NK-92 (cell line): ENCODE measurements around the gene YEATS4.

Experiments used
- DNase-seq: peaks from one replicate; lab custom pipeline; 2025; ENCODE audit not compliant: unreplicated experiment; lab: John Stamatoyannopoulos, UW

YEATS4 gene

DNA sequence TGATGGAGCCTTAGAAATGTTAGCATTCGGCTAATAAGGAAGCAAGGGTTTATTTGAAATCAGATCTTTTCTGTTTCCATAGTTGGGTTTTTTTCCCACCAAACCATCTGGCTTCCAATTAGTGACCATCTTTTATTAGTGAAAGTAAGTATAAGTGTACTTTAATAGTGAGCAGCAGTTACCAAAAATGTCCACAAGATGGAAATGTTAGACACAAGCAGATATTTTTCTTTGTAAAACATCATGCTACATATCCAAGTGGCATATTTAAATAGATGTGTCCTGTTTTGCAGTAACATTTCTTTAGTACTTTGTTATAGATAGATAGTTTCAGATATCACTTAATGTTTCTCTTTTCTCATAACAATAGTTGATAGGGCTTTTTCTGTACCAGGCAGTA, 28.8 kb downstream of the YEATS4 start:
- DNase-seq, result no peak

DNA sequence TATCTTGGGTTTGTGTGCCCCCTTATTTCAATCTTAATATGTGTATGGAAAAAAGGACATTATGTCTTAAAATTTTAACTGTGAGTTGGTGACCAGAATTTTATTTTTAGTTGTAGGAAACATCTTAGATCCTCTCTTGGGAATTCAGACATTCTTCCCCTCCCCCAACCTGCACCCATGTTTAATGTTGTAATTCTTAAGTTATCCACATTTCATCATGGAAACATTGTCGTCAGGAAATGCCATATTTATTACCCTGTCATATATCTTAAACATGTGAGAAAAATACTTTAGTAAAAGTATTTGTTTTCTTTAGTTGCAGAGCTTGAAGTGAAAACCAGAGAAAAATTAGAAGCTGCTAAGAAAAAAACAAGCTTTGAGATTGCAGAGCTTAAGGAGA, 30.3 kb downstream of the YEATS4 start:
- no peak for DNase-seq

DNA sequence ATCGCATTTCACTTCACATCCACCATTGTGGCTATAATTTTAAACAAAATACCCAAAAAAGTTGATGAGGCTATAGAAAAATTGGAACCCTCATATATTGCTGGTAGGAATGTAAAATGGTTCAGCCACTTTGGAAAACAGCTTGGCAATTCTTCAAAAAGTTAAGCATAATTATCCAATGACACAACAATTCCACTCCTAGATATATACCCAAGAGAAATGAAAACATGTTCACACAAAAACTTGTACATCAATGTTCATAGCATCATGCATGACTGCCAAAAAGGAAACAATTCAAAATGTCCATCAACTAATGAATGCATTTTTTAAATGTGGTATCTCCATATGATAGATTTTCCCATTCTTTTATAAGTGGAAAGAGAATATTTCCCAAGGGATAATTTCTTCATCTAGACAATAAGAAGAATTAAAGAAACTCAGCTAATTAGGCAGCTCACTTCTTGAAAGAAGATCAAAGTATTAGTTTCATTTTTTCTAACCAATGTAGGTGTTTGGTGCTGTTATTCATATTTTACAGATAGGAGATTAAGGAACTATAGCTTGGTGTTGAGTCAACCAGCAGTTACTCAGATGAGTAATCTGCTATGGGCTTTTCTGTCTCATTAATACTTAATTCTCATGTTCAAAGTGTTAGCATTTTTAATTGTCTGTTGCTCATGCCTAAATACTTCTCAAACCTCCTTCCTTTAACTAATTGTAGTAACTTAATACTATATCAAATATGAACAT, 32.8 kb downstream of the YEATS4 start:
- DNase-seq, result no peak

DNA sequence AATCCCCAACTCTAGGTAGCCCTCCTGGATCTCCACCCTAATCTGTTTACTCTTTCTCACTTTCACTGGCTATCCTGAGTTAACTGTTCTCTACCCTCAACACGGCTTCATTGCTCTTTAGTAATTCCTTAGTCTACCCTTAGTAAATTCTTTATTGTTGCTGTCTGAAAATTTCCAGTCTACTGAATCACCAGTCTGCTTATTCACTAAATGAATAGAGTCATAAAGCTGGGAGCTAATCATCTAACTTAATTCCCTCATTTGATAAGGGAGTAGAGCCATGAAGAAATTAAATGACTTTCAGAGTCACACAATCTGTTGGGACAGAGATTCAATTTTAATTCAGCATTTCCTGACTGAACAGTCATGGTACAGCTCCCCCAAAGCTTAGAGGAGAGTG, 36.5 kb downstream of the YEATS4 start:
- no peak for DNase-seq

DNA sequence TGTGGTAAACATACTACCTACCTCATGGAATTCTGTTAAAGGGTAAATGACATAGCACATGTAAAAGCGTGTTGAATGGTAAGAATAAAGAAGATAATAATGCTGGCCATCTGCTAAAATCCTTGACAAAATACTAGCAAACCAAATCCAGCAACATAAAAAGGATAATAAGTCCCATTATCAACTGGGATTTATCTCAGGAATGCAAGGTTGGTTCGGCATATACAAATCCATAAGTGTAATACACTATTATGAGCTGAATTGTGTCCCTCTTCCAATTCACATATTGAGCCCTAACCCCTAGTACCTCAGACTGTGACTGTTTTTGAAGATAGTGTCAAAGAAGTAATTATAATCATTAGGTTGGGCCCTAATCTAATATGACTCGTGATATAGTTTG, 37.4 kb downstream of the YEATS4 start:
- no peak for DNase-seq

DNA sequence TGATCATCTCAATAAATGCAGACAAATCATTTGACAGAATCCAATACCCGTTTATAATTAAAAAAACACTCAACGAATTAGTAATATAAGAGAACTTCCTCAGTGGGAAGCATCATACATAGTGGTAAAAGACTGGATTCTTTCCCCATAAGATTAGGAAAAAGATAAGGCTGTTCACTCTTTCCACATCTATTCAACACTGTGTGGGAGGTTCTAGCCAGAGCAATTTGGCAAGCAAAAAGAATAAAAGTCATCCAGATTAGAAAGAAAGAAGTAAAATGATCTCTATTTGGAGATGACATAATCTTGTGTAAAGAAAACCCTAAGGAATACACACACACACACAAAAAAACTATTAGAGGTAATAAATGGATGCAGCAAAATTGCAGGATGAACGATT, 38.4 kb downstream of the YEATS4 start:
- DNase-seq, result no peak

DNA sequence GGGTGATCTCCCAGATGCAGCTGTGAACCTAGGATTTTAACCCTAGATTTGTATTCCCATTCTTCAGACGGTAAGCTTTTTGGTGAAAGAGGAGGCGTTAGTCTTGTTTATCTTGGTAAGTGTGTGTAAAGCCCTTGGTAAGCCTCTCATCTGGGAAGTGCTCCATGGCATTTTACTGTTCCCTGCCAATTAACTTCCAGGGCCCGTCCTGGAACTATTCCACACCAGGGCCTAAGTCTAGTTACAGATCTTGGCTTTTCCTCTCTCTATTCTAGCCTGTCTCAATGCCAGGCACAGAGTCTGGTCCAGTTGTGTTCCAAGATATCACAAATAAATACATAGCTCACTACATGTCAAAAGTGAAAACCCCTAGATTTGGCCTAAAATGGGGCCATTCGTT, 42.4 kb downstream of the YEATS4 start:
- no peak for DNase-seq

DNA sequence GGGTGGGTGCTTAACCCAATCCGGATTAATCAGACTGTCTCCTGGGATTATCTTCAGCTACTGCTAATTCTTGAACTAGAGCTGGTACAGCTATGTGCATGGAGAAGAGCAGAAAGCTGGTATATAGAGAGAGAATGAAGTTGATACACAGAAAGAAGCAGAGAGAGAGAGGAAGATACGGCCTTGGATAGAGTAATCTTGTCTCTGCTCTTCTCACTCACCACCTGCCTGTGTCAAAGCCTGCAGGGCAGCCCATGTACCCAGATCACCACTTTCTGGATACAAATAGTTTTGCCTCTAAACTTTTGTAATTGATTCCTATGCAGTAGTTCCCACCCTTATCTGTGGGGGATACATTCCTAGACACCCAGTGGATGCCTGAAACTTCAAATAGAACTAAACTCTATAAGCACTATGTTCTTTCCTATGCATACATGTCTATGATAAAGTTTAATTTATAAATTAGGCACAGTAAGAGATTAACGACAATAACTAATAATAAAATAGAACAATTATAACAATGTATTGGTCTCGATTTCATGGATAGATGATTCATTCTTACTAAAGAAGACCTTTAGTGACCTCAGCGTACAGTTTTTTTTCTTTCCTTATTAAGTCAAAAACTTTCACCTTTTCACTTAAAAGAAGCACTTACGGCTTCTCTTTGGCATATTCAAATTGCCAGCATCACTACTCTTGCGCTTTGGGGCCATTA, 45.5 kb downstream of the YEATS4 start:
- no peak for DNase-seq

DNA sequence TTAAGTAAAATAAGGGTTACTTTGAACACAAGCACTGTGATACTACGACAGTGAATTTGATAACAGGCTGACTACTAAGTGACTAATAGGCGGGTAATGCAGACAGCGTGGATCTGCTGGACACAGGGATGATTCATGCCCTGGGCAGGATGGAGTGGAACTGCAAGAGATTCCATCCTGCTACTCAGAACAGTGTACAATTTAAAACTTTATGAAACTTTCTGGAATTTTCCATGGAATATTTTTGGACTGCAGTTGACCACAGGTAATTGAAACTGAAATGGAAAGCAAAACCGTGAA, 46.0 kb downstream of the YEATS4 start:
- DNase-seq, result no peak

DNA sequence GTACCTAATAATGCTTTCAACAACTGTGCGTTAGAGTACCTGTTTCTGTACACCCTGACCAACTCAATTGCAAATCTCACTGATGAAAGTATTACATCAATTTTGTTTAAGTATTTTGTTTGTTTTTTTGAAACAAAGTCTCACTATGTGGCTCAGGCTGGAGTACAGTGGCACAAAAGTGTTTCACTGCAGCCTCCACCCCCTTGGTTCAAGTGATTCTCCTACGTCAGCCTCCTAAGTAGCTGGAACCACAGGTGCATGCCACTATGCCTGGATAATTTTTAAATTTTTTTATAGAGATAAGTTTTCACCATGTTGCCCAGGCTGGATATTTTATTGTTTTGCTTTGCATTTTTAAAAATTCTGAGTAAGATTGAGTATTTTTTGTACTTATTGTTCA, 46.7 kb downstream of the YEATS4 start:
- no peak for DNase-seq

DNA sequence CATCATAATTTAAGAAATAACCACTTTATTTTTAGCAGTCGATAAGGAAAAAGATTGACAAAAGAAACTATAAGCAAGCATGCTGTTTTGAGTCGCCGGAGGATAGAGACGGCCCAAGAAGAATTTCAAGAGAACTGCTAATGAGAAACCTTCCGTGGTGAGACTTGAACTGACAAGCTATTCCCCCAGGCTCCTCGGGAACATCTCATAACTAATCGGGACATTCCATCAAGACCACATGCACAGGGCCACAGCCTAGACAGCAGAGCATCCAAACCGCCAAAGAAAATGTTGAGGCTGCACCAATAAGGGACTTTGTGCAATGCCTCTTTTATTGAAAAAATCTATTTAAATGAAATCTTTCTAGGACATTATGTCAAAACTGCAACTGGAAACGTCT, 51.0 kb downstream of the YEATS4 start:
- no peak for DNase-seq

DNA sequence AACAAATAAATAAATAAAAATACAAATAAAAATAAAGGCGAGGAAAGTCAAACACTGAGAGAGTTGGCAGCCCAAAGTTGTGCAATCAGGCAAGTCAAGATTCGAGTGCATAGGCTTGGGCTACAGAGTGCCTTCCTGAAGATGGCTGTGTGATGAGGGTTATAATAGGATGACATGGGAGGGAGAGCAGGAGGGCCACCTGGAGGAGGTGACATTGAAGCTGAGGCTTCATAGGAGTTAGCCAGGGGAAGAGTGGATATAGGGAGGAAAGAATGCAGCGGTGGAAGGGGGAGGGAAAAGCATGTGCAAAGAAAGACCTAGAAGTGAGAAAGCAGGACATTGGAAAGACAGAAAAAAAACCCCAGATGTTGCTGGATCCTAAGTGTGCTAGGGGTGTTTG, 53.1 kb downstream of the YEATS4 start:
- DNase-seq, result no peak

DNA sequence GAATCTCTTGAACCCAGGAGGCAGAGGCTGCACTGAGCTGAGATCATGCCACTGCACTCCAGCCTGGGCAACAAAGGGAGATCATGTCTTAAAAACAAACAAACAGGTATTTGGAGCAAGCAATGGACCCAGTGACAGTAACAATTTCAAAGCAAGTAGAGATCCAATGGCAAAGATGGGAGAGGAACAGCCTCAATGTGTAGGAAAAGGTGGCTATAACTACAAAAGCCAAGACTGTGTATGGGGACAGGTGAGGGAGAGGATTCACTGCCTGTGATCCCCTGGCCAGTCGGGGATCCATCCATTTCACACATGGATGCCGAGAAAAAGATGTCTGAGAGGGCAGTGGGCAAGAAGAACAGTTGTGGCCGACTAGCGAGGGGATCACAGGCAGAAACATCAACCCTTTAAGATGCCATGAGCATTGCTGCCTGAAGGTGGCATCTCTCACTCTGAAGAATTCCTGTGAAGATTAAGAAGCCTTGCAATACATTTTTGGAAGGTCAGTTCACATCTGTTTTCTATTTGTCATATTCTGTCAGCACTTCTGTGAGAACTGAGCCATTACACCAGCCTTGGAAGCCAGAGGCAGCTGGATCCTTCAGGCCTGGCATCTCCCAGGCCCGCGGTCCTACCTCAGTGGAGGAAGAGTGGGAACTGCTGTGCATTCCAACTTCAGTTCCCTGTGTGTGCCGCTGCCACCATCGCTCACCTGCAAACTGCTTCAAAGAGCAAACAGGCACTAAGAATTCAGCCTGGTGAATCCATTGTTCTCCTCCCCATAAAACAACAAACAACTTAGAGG, 56.1 kb downstream of the YEATS4 start:
- no peak for DNase-seq

DNA sequence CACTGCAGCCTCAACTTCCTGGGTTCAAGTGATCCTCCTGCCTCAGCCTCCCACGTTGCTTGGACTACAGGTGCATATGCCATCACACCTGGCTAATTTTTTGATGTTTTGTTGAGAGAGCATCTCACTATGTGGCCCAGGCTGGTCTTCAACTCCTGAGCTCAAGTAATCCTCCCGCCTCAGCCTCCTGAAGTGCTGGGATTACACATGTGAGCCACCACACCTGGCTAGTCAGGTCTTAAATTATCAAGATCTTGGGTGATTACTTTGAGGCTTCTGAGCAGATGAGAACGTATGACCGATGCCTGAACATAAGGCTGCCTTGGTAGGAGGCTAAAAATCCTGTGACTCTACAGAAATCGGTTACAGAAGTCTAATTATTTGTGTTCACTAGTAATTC, 57.7 kb downstream of the YEATS4 start:
- DNase-seq, result no peak

DNA sequence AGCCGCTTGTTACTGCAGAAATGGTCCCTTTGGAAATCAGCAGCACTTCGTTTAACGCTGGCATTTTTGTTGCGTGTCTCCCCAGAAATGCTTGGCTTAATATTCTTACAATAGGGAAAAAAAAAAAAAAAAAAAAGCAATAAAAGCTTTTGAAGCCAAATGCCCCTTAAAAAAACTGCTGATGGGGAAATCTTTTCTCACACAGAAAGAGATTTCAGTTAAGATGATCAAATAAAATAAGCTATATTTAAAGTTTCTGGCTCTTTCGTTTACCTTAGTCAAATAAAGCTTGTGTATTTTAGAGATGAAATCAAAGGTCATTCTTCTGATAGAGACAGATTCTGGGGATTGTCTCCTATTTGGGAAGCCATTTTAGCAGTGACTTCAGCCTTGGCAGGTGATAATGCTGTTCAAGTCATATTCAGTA, 58.2 kb downstream of the YEATS4 start:
- no peak for DNase-seq

DNA sequence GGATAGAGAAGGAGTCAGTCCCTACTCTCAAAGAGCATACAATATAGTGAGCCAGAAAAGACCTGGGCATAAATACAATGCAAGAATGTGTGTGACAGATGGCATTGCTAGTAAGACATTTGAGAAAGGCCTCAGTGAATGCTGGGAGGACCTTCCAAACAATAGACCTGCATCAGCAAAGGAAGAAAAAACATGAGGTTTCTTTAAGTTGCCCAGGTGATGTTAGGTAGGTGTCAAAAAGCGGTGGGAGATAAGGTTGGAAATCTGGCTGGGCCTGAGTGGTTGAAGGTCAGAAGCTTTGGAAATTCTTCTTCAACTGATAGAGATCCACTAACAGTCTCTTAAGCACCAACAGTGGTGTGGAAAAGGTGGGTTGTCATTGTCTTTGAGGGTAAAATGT, 60.2 kb downstream of the YEATS4 start:
- no peak for DNase-seq

DNA sequence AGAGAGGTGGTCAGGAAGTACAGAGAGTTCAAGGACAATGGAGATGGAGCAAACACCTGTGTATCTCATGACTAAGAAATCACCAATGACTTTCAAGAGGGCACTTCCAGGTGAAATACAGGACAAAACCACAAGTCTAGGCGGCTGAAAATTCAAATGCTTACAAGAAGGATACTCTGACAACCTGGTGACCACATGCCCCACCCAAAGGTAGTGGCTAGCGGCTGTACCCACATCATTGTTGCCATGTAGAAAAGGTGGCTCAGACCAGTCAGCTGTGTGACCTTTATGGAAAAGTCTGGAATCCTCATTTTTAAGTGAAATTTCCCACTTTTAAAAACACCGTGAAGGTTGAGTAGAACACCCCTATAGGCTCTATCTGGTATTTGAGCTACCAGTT, 62.0 kb downstream of the YEATS4 start:
- no peak for DNase-seq

DNA sequence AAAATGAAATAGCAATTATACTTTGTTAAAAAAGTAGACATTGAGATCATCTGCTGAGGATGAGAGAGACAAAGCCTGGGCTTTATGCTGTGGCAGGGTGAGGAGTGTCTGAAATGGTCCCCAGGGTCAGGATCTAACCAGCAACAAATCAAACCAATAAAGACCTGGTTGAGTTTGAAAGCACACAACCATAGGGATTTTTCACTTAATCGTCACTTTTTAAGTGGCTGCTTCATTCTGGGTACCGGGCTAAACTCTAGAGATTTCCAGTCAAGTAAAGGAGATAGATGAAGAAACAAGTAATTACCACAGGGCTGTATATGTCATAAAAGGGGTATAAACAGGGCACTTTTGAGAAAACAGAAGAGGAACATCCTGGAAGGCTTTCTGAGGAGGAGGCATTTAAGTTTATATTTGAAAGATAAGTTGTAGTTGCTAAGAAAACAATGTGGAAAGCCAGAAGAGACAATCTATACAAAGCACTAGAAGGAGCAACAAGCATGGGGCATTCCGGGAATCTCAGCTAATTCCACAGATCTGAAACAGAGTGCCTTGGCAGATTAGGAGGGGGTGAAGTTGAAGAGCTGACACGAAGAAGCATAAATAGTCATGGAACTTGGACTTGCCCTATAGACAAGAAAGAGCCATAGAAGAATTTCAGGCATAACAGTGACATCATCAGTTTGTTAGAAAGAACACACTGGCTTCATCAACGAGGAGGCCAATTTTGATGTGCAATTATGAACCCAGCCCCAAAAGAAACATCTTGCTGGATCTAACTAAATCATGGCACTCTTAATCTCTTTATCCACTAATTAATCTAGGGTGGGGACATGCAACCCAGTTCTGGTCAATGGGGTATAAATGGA, 63.7 kb downstream of the YEATS4 start:
- no peak for DNase-seq

DNA sequence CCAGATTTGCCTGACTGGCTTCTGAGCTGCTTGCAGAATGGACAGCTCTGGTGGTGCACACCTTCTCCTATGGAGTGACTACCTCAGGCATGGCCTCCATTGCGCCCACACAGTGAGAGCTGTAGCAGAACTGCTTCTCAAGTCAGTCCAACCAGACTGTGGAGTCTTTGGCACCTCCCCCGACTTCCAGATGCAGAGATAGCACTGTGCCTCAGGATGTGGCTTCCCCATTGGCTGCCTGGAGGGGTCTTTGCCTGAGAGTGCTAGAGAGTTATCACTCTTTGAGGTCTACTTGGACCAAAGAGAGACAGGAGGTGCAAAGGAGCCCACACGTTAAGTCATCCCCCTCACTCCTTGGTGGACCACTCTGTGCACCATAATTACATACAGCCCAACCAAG, 65.9 kb downstream of the YEATS4 start:
- no peak for DNase-seq

DNA sequence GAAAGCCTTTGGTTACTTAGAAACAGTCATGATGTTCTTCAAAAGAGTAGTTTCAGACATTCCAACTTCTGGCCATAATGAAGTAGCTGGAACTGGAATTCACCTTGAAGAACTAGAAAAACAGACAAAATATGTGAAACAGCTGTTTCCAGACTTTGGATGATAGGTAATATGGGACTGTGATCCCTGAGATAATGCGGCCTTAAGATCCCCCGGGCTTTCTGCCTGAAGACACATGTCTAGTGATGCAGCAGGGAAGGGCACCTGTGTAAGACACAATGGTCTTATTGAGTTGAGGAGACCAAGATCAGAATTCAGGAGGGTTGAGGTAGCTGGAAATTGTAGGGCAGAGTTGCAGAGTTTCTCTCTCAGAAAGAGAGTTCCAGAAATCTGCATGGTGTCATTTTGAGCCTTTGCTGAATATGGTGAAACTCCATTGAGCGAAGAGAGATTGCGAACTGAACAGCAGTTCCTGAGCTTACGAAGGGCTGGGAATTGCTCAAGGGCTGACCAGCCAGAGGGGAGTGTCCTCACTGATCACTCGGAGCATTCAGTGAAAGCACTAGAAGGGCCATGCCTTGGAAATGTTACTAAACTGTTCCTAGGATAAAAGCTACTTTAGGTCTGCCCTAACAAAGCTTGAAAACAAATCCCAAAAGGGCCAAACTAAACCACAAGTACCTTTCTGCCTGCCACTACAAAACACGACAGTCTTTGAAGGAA, 69.0 kb downstream of the YEATS4 start:
- no peak for DNase-seq
